ENCODE data around the gene NFIX.

Gene NFIX

GRCh38 chr19:13104848-13105711 lies 109.8 kb downstream of the NFIX start:
- no peak for DNase-seq (ENCODE audit: low read depth in 1 of 2, low spot score in 1 of 2)
- in situ Hi-C loops (cut with HindIII; ENCODE audit: low pct_unique_long_range_greater_than_20kb, low sequenced_read_pairs), result no loop called here
- TF ChIP-seq JUND (IDR thresholded peaks at IDR 0.05; ENCODE audit: low read depth), result no peak

- no peak for DNase-seq (ENCODE audit: low read depth in 1 of 2, low spot score in 1 of 2)
- in situ Hi-C loops (cut with HindIII; ENCODE audit: low pct_unique_long_range_greater_than_20kb, low sequenced_read_pairs), result no loop called here
- TF ChIP-seq JUND (IDR thresholded peaks at IDR 0.05; ENCODE audit: low read depth), result no peak
Observed at GRCh38 chr19:13109361-13110098, 114.3 kb downstream of the NFIX start.

GRCh38 chr19:13110099-13110610 lies 114.9 kb downstream of the NFIX start:
- in situ Hi-C loops (cut with HindIII; ENCODE audit: low pct_unique_long_range_greater_than_20kb, low sequenced_read_pairs), result no loop called here
- DNase-seq (ENCODE audit: low read depth in 1 of 2, low spot score in 1 of 2), result no peak
- no peak for TF ChIP-seq JUND (IDR thresholded peaks at IDR 0.05; ENCODE audit: low read depth)

GRCh38 chr19:13112555-13112954 lies 117.3 kb downstream of the NFIX start:
- no peak for DNase-seq (ENCODE audit: low read depth in 1 of 2, low spot score in 1 of 2)
- TF ChIP-seq JUND (IDR thresholded peaks at IDR 0.05; ENCODE audit: low read depth), result no peak
- in situ Hi-C loops (cut with HindIII; ENCODE audit: low pct_unique_long_range_greater_than_20kb, low sequenced_read_pairs), result no loop called here

- TF ChIP-seq JUND (IDR thresholded peaks at IDR 0.05; ENCODE audit: low read depth), result no peak
- DNase-seq (ENCODE audit: low read depth in 1 of 2, low spot score in 1 of 2), result no peak
- in situ Hi-C loops (cut with HindIII; ENCODE audit: low pct_unique_long_range_greater_than_20kb, low sequenced_read_pairs), result no loop called here
Observed at GRCh38 chr19:13115936-13116281, 120.6 kb downstream of the NFIX start.

DNA sequence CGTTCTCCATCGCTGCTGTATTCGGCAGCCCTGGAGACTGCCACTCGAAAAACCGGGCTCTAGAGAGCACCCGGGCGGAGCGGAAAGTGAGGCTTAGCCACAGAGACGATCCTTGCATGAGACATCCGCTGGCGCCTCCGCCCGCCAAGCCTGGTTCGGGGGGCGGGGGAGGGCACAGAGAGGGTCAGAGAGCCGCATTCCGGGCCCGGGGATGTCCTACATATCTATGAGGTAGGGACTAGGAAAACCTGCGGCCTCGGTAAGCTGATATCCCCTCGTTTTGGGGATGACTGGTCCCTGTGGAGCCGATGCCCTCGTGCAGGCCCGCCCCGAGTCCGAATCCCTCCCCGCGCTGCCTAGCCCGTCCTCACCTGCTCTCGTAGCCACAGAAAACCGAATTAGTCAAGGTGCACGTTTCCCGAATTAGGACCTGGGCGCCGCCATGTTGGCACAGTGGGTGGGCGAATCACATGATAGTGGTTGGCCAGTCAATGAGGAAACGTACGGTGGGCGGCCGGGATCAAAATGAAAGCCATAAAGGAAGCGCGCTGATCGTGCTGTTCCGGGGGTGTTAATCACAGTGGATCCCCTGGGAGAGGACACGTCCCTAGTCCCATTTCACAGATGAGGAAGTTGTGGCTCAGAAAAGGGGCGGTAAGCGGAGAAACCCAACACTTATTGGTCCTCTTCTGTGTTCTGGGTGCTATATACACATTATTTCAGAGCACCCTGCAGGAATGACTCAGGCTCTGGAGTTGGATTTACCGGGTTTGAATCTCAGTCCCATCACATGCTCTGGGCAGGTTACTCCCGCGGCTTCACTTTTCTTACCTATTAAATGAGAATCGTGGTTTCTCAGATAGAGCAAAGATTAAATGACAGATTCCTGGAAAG lies 121.3 kb downstream of the NFIX start, which contains the start of gene TRMT1:
TSS of gene TRMT1 (minus strand) at position 459 of the 894 bp plus-strand sequence. CDS start at position 118, 341 bp downstream.
- in situ Hi-C loops (cut with HindIII; ENCODE audit: low pct_unique_long_range_greater_than_20kb, low sequenced_read_pairs), result no loop called here
- no peak for TF ChIP-seq JUND (IDR thresholded peaks at IDR 0.05; ENCODE audit: low read depth)
- peak; percentile 88 to 89 for DNase-seq (ENCODE audit: low read depth in 1 of 2, low spot score in 1 of 2)

DNA sequence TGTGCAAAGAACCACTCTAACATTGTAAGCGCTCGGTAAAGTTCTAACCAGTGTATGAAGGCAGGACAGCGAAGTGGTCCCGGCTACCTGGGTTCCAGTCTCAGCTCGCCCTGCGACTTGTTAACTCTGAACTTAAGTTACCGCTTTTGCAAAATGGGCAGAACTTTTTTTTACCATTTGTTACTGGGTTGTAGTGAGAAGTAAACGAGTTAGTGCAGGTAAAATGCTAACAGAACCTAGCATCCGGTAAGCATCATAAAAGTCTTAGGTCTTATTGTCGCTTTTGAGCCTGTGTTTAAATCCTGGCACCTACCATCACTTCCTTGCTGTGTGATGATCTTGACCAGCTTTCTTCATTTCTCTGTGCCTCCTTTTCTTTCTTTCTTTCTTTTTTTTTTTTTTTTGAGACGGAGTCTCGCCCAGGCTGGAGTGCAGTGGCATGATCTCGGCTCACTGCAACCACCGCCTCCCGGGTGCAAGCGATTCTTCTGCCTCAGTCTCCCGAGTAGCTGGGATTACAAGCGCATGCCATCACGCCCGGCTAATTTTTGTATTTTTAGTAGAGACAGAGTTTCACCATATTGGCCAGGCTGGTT lies 122.0 kb downstream of the NFIX start:
- in situ Hi-C loops (cut with HindIII; ENCODE audit: low pct_unique_long_range_greater_than_20kb, low sequenced_read_pairs), result no loop called here
- no peak for TF ChIP-seq JUND (IDR thresholded peaks at IDR 0.05; ENCODE audit: low read depth)
- DNase-seq (ENCODE audit: low read depth in 1 of 2, low spot score in 1 of 2), result no peak

GRCh38 chr19:13117772-13118423 lies 122.6 kb downstream of the NFIX start, which contains the start of gene NACC1:
NACC1 (plus strand) TSS chr19:13118264; CDS start chr19:13135208, 16,944 bp downstream.
- in situ Hi-C loops (cut with HindIII; ENCODE audit: low pct_unique_long_range_greater_than_20kb, low sequenced_read_pairs), result no loop called here
- DNase-seq (ENCODE audit: low read depth in 1 of 2, low spot score in 1 of 2), result peak; percentile 85 to 90
- no peak for TF ChIP-seq JUND (IDR thresholded peaks at IDR 0.05; ENCODE audit: low read depth)

DNA sequence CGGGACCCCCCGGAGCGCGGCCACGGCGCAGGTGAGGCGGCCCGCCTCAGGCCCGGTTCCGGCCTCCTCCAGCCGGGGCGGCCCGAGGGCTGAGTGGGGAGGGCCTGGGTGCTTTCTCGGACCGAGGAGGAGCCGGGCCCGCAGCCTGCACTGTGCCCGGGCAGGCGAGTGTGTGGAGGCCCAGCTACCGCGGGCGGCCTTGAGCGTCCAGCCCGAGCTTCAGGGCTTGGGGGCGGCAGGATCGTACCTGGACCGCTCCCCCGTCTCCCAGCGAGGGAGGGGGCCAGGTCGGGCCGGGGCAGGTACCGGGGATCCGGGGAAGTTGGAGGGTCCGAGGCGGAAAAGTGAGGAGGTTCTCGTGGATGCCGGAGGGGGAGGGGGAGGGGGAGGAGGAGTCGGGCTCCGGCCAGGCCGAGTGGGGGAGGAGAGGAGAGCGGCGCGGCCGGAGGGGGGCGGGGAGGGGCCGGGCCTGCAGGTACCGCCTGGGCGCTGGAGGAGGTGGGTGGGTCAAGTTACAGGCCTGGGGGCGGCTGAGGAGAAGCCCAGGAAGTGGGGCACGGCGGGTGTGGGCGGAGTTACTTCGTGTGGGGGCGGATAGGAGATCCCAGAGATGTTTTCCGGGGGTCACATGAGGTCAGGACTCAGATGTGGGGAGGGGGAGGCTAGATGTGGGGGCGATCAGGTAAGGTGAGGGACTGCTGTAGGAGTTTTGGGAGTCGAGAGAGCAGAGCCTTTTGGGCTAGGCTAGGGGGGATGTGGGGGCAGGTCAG lies 123.3 kb downstream of the NFIX start:
- no peak for TF ChIP-seq JUND (IDR thresholded peaks at IDR 0.05; ENCODE audit: low read depth)
- in situ Hi-C loops (cut with HindIII; ENCODE audit: low pct_unique_long_range_greater_than_20kb, low sequenced_read_pairs), result no loop called here
- DNase-seq (ENCODE audit: low read depth in 1 of 2, low spot score in 1 of 2), result peak; percentile 56 to 79

- no peak for DNase-seq (ENCODE audit: low read depth in 1 of 2, low spot score in 1 of 2)
- TF ChIP-seq JUND (IDR thresholded peaks at IDR 0.05; ENCODE audit: low read depth), result no peak
- in situ Hi-C loops (cut with HindIII; ENCODE audit: low pct_unique_long_range_greater_than_20kb, low sequenced_read_pairs), result no loop called here
Observed at GRCh38 chr19:13119627-13120026, 124.4 kb downstream of the NFIX start.

GRCh38 chr19:13120031-13120430 lies 124.8 kb downstream of the NFIX start:
- in situ Hi-C loops (cut with HindIII; ENCODE audit: low pct_unique_long_range_greater_than_20kb, low sequenced_read_pairs), result no loop called here
- TF ChIP-seq JUND (IDR thresholded peaks at IDR 0.05; ENCODE audit: low read depth), result no peak
- DNase-seq (ENCODE audit: low read depth in 1 of 2, low spot score in 1 of 2), result no peak
